ENCODE measurements around the gene GLIPR2. TPM values are rescaled to one million over a fixed set of nuclear protein-coding genes. Genes with fewer than 3 reads are reported as not detected.

GLIPR2 gene
- total RNA-seq, 1 experiment from 2014 or later = 0.96 TPM

- ChIA-PET CTCF (interaction anchor here (1.0 kb wide), 2 partner anchors 29 to 33 kb away, joined by 3 read pairs; no protein-coding TSS in a partner anchor), POLR2A (no interaction called here)
- no peak for DNase-seq (ENCODE audit: unreplicated experiment)
- H3K9me3 Mint-ChIP-seq (ENCODE audit: unreplicated experiment) = no peaks in the 10 kb centered on the region
- no peak for TF ChIP-seq CTCF (IDR thresholded peaks at IDR 0.05; ENCODE audit: unreplicated experiment)
- no peak overlapping the region for H3K27ac Mint-ChIP-seq (ENCODE audit: low read depth, unreplicated experiment)
- no peaks in the 10 kb centered on the region for H3K36me3 Mint-ChIP-seq (ENCODE audit: insufficient read depth, unreplicated experiment)
- H3K4me1 Mint-ChIP-seq (ENCODE audit: insufficient read depth, unreplicated experiment) = peaks cover 7% of the 10 kb centered on the region
- BruUV-seq (replicated peaks) = no TSS peak
- intact Hi-C loops (cut with micrococcal nuclease) = no loop called here
- H3K27me3 Mint-ChIP-seq (ENCODE audit: insufficient read depth, unreplicated experiment) = peaks cover 28% of the 10 kb centered on the region
- peak overlapping the region; percentile 78 for H3K4me3 Mint-ChIP-seq (ENCODE audit: unreplicated experiment)
Measured at GRCh38 chr9:36137392-36138004, 965 bp downstream of the GLIPR2 start.

- Mint-ChIP-seq H3K9me3 (ENCODE audit: unreplicated experiment) (no peaks in the 10 kb centered on the region), H3K27me3 (ENCODE audit: insufficient read depth, unreplicated experiment) (peaks cover 28% of the 10 kb centered on the region), H3K27ac (ENCODE audit: low read depth, unreplicated experiment) (no peak overlapping the region), H3K4me3 (ENCODE audit: unreplicated experiment) (no peak overlapping the region), H3K4me1 (ENCODE audit: insufficient read depth, unreplicated experiment) (peaks cover 11% of the 10 kb centered on the region), H3K36me3 (ENCODE audit: insufficient read depth, unreplicated experiment) (no peaks in the 10 kb centered on the region)
- POLR2A ChIA-PET = no interaction called here
- intact Hi-C loops (cut with micrococcal nuclease) = no loop called here
- CTCF ChIA-PET = interaction anchor here (1.0 to 1.7 kb wide), 2 partner anchors 34 to 52 kb away, joined by 3 to 4 read pairs; partner anchors contain the start of gene CLTA
- BruUV-seq (replicated peaks) = no TSS peak
- TF ChIP-seq CTCF (IDR thresholded peaks at IDR 0.05; ENCODE audit: unreplicated experiment) = no peak
- DNase-seq (ENCODE audit: unreplicated experiment) = no peak
Measured at GRCh38 chr9:36138496-36138895, 2.0 kb downstream of the GLIPR2 start.

GRCh38 chr9:36138901-36139300 lies 2.4 kb downstream of the GLIPR2 start:
- H3K9me3 Mint-ChIP-seq (ENCODE audit: unreplicated experiment) = no peaks in the 10 kb centered on the region
- peaks cover 28% of the 10 kb centered on the region for H3K27me3 Mint-ChIP-seq (ENCODE audit: insufficient read depth, unreplicated experiment)
- no peak overlapping the region for H3K4me3 Mint-ChIP-seq (ENCODE audit: unreplicated experiment)
- peaks cover 11% of the 10 kb centered on the region for H3K4me1 Mint-ChIP-seq (ENCODE audit: insufficient read depth, unreplicated experiment)
- H3K27ac Mint-ChIP-seq (ENCODE audit: low read depth, unreplicated experiment) = no peak overlapping the region
- TF ChIP-seq CTCF (IDR thresholded peaks at IDR 0.05; ENCODE audit: unreplicated experiment) = no peak
- ChIA-PET CTCF (interaction anchor here (1.0 to 1.7 kb wide), 2 partner anchors 35 to 51 kb away, joined by 3 to 4 read pairs; partner anchors contain the start of gene CLTA), POLR2A (no interaction called here)
- H3K36me3 Mint-ChIP-seq (ENCODE audit: insufficient read depth, unreplicated experiment) = no peaks in the 10 kb centered on the region
- DNase-seq (ENCODE audit: unreplicated experiment) = no peak
- BruUV-seq (replicated peaks) = no TSS peak
- intact Hi-C loops (cut with micrococcal nuclease) = no loop called here

- peaks cover 11% of the 10 kb centered on the region for H3K4me1 Mint-ChIP-seq (ENCODE audit: insufficient read depth, unreplicated experiment)
- no peak for DNase-seq (ENCODE audit: unreplicated experiment)
- no peak overlapping the region for H3K27ac Mint-ChIP-seq (ENCODE audit: low read depth, unreplicated experiment)
- no peak overlapping the region for H3K4me3 Mint-ChIP-seq (ENCODE audit: unreplicated experiment)
- peaks cover 4% of the 10 kb centered on the region for H3K9me3 Mint-ChIP-seq (ENCODE audit: unreplicated experiment)
- POLR2A ChIA-PET = interaction anchor here (1.1 kb wide), 1 partner anchor 50 kb away, joined by 4 read pairs; no protein-coding TSS in a partner anchor
- intact Hi-C loops (cut with micrococcal nuclease) = loop anchor here (1.0 kb wide), 1 partner anchor 26 kb away; no protein-coding TSS in a partner anchor
- peaks cover 41% of the 10 kb centered on the region for H3K27me3 Mint-ChIP-seq (ENCODE audit: insufficient read depth, unreplicated experiment)
- TF ChIP-seq CTCF (IDR thresholded peaks at IDR 0.05; ENCODE audit: unreplicated experiment) = no peak
- BruUV-seq (replicated peaks) = no TSS peak
- no peaks in the 10 kb centered on the region for H3K36me3 Mint-ChIP-seq (ENCODE audit: insufficient read depth, unreplicated experiment)
- CTCF ChIA-PET = interaction anchor here (0.7 to 1.5 kb wide), 5 partner anchors 26 to 1197 kb away, joined by 3 to 8 read pairs (median 3); no protein-coding TSS in a partner anchor
Measured at GRCh38 chr9:36140086-36141084, 3.9 kb downstream of the GLIPR2 start.

Measured in MCF 10A (cell line).